Activated T-helper 1 cell treated with anti-CD3 and anti-CD28 coated beads, Interleukin-12 subunit alpha, Interleukin-12 subunit beta, Interleukin-2, Interleukin-4 antibody, amounts not matched to agents 30 ng/mL and 10 ng/mL and 1 ng/mL, durations not matched to agents 14 hours and 24 hours and 36 hours (primary cell): ENCODE results near the gene DENND10. TPM values are rescaled to one million over a fixed set of nuclear protein-coding genes. Genes with fewer than 3 reads are reported as not detected.
"Not testable (repeated sequence)": the region's sequence is repeated elsewhere in the genome, so short reads cannot be mapped to it uniquely, and the experiment has no call there.

Source experiments
- DNase-seq: peaks from one replicate; pipeline ENCODE4 v3.0.0; 2021; ENCODE audit warnings: low spot score
- H3K27ac Mint-ChIP-seq: one replicate; pipeline ENCODE4 v1.8.0; 2021; ENCODE audit warnings: mild to moderate bottlenecking, mixed read lengths
- H3K27me3 Mint-ChIP-seq: one replicate; pipeline ENCODE4 v1.8.0; 2022; ENCODE audit warnings: mild to moderate bottlenecking, moderate library complexity, mixed read lengths; ENCODE audit not compliant: insufficient read depth
- H3K36me3 Mint-ChIP-seq: one replicate; pipeline ENCODE4 v1.8.0; 2021; ENCODE audit warnings: low read depth, mixed read lengths
- H3K4me1 Mint-ChIP-seq: one replicate; pipeline ENCODE4 v1.8.0; 2021; ENCODE audit warnings: low read depth, mixed read lengths
- H3K4me3 Mint-ChIP-seq: one replicate; pipeline ENCODE4 v1.8.0; 2021; ENCODE audit warnings: mild to moderate bottlenecking, moderate library complexity, mixed read lengths
- H3K9me3 Mint-ChIP-seq: one replicate; pipeline ENCODE4 v1.8.0; 2021; ENCODE audit warnings: mixed read lengths
- intact Hi-C: fragments of 100-400 bp; cut with micrococcal nuclease; formaldehyde crosslinking; loops from one replicate; pipeline ENCODE4 v1.15.1; 2024
- total RNA-seq: library from RNA; stranded (reverse); gene quantifications from 2 replicates; pipeline ENCODE4 v1.2.3, GENCODE V29; 2022

Gene DENND10
- total RNA-seq, 1 donor from 2014 or later: 20.1 TPM

- H3K27ac Mint-ChIP-seq: peak overlapping the region; percentile 15
- H3K9me3 Mint-ChIP-seq: no peaks in the 10 kb centered on the region
- H3K27me3 Mint-ChIP-seq: no peaks in the 10 kb centered on the region
- peak; percentile 31 for DNase-seq
- peaks cover 30% of the 10 kb centered on the region for H3K36me3 Mint-ChIP-seq
- no peak overlapping the region for H3K4me3 Mint-ChIP-seq
- H3K4me1 Mint-ChIP-seq: peaks cover 24% of the 10 kb centered on the region
- intact Hi-C loops: loop anchor here (2.0 kb wide), 1 partner anchor 59 kb away; no protein-coding TSS in a partner anchor
Observed at GRCh38 chr10:119139464-119140067, 35.7 kb downstream of the DENND10 start.

DNA sequence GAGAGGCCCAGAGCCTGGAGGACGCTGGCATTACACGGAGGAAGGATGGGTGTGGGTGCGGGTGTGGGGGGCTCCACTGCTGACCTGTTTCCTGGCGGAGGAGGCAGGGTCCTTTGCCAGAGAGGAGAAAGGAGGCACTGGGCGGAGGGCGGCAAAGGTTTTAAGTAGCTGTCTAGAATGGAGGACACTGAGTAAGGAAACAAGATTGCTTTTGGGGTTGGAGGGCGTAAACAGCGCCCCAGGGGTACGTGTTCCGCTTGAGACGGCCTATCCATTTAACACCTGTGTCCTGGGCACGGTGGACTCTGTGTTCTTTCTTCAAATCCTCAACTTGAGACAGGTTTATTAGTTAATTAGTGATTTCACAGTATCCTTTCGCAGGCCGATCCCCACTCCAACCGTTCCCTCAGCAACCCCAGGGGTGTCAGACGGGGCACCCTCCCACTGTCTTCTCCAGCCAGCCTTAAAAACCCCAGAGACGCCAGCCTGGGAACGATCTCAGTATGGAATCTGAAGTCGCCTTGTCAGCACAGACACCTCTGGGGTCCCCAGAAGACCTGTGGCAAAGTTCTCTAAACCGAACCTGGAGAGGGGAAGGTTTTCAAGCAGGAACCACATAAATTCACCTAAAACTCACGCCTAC lies 36.8 kb downstream of the DENND10 start:
- Mint-ChIP-seq H3K9me3 (no peaks in the 10 kb centered on the region), H3K4me1 (peaks cover 16% of the 10 kb centered on the region), H3K27me3 (no peaks in the 10 kb centered on the region), H3K27ac (peak overlapping the region; percentile 36), H3K4me3 (no peak overlapping the region), H3K36me3 (peaks cover 26% of the 10 kb centered on the region)
- DNase-seq: no peak
- intact Hi-C loops: no loop called here

DNA sequence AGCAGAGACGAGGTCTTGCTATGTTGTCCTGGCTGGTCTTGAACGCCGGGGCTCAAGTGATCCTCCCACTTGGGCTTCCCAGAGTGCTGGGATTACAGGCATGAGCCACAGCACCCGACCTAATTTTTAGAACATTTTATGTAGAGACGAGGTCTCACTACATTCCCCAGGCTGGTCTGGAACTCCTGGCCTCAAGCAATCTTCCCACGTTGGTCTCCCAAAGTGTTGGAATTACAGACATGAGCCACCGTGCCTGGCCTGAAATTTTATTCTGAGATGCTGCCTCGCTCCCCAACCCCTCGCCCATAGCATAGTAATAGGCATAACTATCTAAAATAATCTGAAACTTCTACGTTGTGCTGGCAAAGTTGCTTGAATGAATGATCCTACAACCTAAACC lies 39.7 kb downstream of the DENND10 start:
- DNase-seq: no peak
- peaks cover 31% of the 10 kb centered on the region for H3K36me3 Mint-ChIP-seq
- H3K27me3 Mint-ChIP-seq: no peaks in the 10 kb centered on the region
- H3K4me1 Mint-ChIP-seq: peaks cover 11% of the 10 kb centered on the region
- intact Hi-C loops: no loop called here
- no peaks in the 10 kb centered on the region for H3K9me3 Mint-ChIP-seq
- H3K27ac Mint-ChIP-seq: no peak overlapping the region
- no peak overlapping the region for H3K4me3 Mint-ChIP-seq

DNA sequence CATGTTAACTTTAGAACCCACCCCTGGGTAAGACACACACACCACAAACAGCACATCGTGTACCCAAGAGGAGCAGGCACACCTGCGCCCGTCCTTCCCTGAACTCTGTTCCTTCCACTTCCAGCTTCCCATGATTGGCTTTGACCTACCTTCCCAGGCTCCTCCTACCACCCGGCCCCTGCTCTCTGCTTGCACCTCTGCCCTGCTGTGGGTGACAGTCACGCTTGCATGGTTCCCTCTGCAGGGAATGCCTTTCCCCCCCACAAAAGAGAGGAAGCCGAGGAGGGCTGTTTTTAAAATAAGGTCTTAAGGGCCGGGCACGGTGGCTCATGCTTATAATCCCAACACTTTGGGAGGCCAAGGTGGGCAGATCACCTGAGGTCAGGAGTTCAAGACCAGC lies 45.2 kb downstream of the DENND10 start:
- no peak for DNase-seq
- Mint-ChIP-seq H3K9me3 (no peaks in the 10 kb centered on the region), H3K4me1 (no peaks in the 10 kb centered on the region), H3K27me3 (no peaks in the 10 kb centered on the region), H3K4me3 (no peak overlapping the region), H3K36me3 (peaks cover 27% of the 10 kb centered on the region), H3K27ac (no peak overlapping the region)
- intact Hi-C loops: no loop called here

DNA sequence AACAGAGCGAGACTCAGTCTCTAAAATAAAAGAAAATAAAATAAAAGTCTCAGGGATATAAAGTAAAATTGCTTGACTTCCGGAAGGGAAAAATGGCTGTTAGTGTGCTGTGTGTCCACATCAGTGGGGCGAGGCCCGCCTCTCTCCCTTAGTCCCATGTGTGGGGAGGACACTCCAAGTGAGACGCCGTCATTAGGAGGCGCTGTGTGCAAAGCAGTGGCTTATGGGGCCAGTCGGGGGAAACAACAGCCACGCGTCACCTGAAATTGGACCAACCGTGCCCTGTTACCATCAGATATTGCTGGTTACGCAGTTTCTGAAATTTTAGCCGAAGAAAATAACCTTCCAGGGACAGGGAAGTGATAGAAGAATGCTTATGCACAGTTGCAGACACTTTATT lies 45.8 kb downstream of the DENND10 start:
- peak overlapping the region; percentile 18 for H3K27ac Mint-ChIP-seq
- no peak overlapping the region for H3K4me3 Mint-ChIP-seq
- H3K36me3 Mint-ChIP-seq: peaks cover 30% of the 10 kb centered on the region
- DNase-seq: no peak
- H3K27me3 Mint-ChIP-seq: no peaks in the 10 kb centered on the region
- H3K9me3 Mint-ChIP-seq: no peaks in the 10 kb centered on the region
- no peaks in the 10 kb centered on the region for H3K4me1 Mint-ChIP-seq
- intact Hi-C loops: no loop called here

DNA sequence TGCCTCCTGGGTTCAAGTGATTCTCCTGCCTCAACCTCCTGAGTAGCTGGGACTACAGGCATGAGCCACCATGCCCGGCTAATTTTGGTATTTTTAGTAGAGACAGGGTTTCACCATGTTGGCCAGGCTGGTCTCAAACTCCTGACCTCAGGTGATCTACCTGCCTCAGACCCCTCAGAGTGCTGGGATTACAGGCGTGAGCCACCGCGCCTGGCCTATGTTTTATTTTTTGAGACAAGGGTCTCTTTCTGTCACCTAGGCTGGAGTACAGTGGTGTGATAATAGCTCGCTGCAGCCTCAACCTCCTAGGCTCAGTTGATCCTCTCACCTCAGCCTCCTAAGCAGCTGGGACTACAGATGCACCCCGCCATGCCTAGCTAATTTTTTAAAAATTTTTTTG lies 47.7 kb downstream of the DENND10 start:
- DNase-seq, H3K9me3 Mint-ChIP-seq, H3K4me3 Mint-ChIP-seq, H3K4me1 Mint-ChIP-seq, intact Hi-C loops, H3K27me3 Mint-ChIP-seq, H3K27ac Mint-ChIP-seq: not testable (repeated sequence)
- H3K36me3 Mint-ChIP-seq: peaks cover 41% of the 10 kb centered on the region

DNA sequence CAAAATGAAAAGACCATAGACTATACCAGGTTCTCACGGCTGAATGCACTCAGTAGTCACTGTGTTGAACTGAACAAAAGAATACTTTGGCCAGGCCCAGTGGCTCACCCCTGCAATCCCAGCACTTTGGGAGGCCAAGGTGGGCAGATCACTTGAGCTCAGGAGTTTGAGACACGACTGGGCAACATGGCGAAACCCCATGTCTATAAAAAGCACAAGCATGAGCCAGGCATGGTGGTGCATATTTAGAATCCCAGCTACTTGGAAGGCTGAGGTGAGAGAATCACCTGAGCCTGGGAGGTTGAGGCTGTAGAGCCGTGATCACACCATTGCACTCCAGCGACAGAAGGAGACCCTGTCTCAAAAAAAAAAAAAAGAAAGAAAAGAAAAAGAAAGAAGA lies 49.1 kb downstream of the DENND10 start:
- no peak overlapping the region for H3K27ac Mint-ChIP-seq
- H3K27me3 Mint-ChIP-seq: no peaks in the 10 kb centered on the region
- no peaks in the 10 kb centered on the region for H3K9me3 Mint-ChIP-seq
- DNase-seq: no peak
- intact Hi-C loops: no loop called here
- no peaks in the 10 kb centered on the region for H3K4me1 Mint-ChIP-seq
- peaks cover 45% of the 10 kb centered on the region for H3K36me3 Mint-ChIP-seq
- H3K4me3 Mint-ChIP-seq: no peak overlapping the region

DNA sequence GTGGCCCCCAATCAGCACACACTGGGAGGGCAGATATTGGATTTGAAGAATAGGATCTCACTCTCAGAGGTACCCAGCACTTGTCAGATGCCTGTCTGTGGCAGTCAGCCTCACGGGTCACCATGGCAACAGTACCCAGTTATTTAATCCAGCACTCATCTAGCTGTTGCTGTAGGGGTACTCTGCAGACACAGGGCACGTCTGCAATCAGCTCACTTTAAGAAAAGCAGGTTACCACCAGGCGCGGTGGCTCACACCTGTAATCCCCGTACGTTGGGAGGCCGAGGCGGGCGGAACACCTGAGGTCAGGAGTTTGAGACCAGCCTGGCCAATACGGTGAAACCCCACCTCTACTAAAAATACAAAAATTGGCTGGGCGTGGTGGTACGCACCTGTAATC lies 49.7 kb downstream of the DENND10 start:
- intact Hi-C loops: no loop called here
- Mint-ChIP-seq H3K4me1 (no peaks in the 10 kb centered on the region), H3K9me3 (no peaks in the 10 kb centered on the region), H3K27ac (no peak overlapping the region), H3K36me3 (peaks cover 42% of the 10 kb centered on the region), H3K4me3 (no peak overlapping the region), H3K27me3 (no peaks in the 10 kb centered on the region)
- no peak for DNase-seq

GRCh38 chr10:119159332-119159731 lies 55.4 kb downstream of the DENND10 start:
- Mint-ChIP-seq H3K27ac (no peak overlapping the region), H3K4me1 (peaks cover 21% of the 10 kb centered on the region)
- no peak for DNase-seq

DNA sequence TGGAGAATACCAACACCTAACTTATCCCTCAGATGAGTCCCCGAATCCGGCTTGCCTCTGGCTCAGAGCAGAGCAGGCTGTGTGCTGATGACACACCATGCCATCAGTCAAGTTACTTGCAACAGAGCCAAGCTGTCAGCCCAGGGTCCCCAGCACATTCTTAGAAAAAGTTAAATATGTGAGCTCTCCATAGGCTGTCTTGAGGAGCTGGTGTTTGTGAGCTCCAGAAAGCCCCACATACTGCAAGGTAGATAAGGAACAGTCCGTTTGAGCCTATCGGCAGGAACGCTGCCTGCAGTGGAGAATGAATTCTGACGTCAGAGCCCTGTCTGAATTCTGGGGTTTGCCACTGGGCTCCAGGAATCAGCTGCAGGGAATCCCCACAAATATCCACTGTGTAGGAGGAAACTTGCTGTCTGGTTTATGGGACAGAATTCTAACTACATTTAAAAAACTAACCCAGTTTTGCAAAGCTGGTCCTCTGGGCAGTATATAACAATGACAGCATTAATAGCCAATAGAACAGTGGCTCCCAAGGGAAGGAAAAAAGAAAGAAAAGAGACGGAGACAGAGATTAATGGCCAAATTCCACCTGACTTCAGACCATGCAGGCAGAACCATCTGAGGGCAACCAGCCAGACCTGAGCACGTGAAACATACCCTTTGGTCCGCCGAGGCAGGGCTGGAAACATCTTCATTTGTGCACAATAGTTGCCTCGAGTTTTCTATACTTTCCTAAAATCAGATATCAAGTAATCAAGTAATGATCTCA lies 58.0 kb downstream of the DENND10 start:
- H3K36me3 Mint-ChIP-seq: peaks cover 19% of the 10 kb centered on the region
- DNase-seq: no peak
- intact Hi-C loops: no loop called here
- H3K4me1 Mint-ChIP-seq: peaks cover 39% of the 10 kb centered on the region
- no peaks in the 10 kb centered on the region for H3K9me3 Mint-ChIP-seq
- H3K27me3 Mint-ChIP-seq: no peaks in the 10 kb centered on the region
- H3K4me3 Mint-ChIP-seq: no peak overlapping the region
- H3K27ac Mint-ChIP-seq: no peak overlapping the region

More at GRCh38 chr10:119159332-119159731, 55.4 kb downstream of the DENND10 start:
- Mint-ChIP-seq H3K9me3 (no peaks in the 10 kb centered on the region), H3K36me3 (peaks cover 37% of the 10 kb centered on the region), H3K27me3 (no peaks in the 10 kb centered on the region), H3K4me3 (no peak overlapping the region)
- intact Hi-C loops: no loop called here

GRCh38 chr10:119162452-119163092 lies 58.7 kb downstream of the DENND10 start:
- intact Hi-C loops: no loop called here
- Mint-ChIP-seq H3K27ac (no peak overlapping the region), H3K4me3 (no peak overlapping the region), H3K27me3 (no peaks in the 10 kb centered on the region), H3K4me1 (peaks cover 45% of the 10 kb centered on the region), H3K36me3 (peaks cover 24% of the 10 kb centered on the region), H3K9me3 (no peaks in the 10 kb centered on the region)
- no peak for DNase-seq

GRCh38 chr10:119165171-119166117 lies 61.5 kb downstream of the DENND10 start, which contains the start of gene SFXN4:
Gene SFXN4 (minus strand): TSS chr10:119165714. CDS start chr10:119165647, 67 bp downstream.
- H3K4me1 Mint-ChIP-seq: peaks cover 45% of the 10 kb centered on the region
- H3K27me3 Mint-ChIP-seq: no peaks in the 10 kb centered on the region
- intact Hi-C loops: loop anchor here (1.0 kb wide), 7 partner anchors 13 to 486 kb away; partner anchors contain the start of genes BAG3, DENND10, EIF3A and PRDX3
- H3K4me3 Mint-ChIP-seq: peak within 1 kb of the TSS; percentile 91
- no peaks in the 10 kb centered on the region for H3K9me3 Mint-ChIP-seq
- peaks cover 33% of the 10 kb centered on the region for H3K36me3 Mint-ChIP-seq
- H3K27ac Mint-ChIP-seq: peak within 1 kb of the TSS; percentile 94
- peak; percentile 82 for DNase-seq
